ENCODE data around the gene PMM2.
A peak's percentile ranks its signal among the peaks of the same experiment; 100 is the strongest.
"Not testable (repeated sequence)": the region's sequence is repeated elsewhere in the genome, so short reads cannot be mapped to it uniquely, and the experiment has no call there.

PMM2 gene

DNA sequence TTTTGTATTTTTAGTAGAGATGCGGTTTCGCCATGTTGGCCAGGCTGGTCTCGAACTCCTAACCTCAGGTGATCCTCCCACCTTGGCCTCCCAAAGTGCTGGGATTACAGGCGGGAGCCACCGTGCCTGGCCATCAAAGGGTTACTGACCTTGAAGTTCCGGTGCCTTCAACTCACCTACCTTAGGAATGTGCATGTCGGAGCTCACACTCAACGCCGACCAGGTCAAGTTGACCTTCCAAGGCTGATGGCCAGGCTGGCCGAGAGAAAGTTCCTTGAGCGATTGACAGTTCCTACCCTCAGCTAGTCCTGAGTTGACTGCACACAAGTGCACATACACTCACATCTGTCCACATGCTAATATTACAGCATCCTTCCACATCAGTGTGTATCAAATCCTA lies 11.3 kb upstream of the PMM2 start:
- not testable (repeated sequence) for H2AFZ ChIP-seq (ENCODE audit: low read depth, low read length); H2BK120ac ChIP-seq (ENCODE audit: low read depth, low read length); H2BK5ac ChIP-seq (ENCODE audit: low read depth, low read length, poor library complexity, severe bottlenecking); H3K4ac ChIP-seq (ENCODE audit: low read depth in 1 of 2, low read length in 2 of 2); H3K36me3 ChIP-seq (ENCODE audit: control insufficient read depth in 1 of 2, insufficient read depth in 2 of 2, low read depth in 1 of 2, low read length in 2 of 2); H3K4me1 ChIP-seq (ENCODE audit: control insufficient read depth, insufficient read depth, low read depth, low read length); H4K8ac ChIP-seq (ENCODE audit: low read length); H3K27me3 ChIP-seq (ENCODE audit: control insufficient read depth in 1 of 2, insufficient read depth in 1 of 2, low read length in 2 of 2); H3K79me1 ChIP-seq (replicated peaks; ENCODE audit: low read length, poor library complexity, severe bottlenecking); H2AK5ac ChIP-seq (ENCODE audit: low read length, severe bottlenecking); H3K14ac ChIP-seq (ENCODE audit: low read length in 2 of 2); H3K4me2 ChIP-seq (ENCODE audit: low read length, poor library complexity, severe bottlenecking); H3K9me3 ChIP-seq (ENCODE audit: control insufficient read depth, low read length); H4K91ac ChIP-seq (ENCODE audit: low read length); H2BK15ac ChIP-seq (ENCODE audit: low read depth, poor library complexity, severe bottlenecking); H3K9ac ChIP-seq (ENCODE audit: low read length); H3K4me3 ChIP-seq (ENCODE audit: insufficient read depth in 1 of 2, low read depth in 1 of 2, low read length in 2 of 2); H3K23ac ChIP-seq (ENCODE audit: low read length in 2 of 2); DNase-seq; H2BK12ac ChIP-seq (ENCODE audit: low read length in 2 of 2); H3K27ac ChIP-seq (ENCODE audit: low read length, poor library complexity, severe bottlenecking); H3K18ac ChIP-seq (ENCODE audit: low read depth in 1 of 2, low read length in 2 of 2)
- WGBS, result 93% methylated on average over 11 of the region's 11 CpGs

DNA sequence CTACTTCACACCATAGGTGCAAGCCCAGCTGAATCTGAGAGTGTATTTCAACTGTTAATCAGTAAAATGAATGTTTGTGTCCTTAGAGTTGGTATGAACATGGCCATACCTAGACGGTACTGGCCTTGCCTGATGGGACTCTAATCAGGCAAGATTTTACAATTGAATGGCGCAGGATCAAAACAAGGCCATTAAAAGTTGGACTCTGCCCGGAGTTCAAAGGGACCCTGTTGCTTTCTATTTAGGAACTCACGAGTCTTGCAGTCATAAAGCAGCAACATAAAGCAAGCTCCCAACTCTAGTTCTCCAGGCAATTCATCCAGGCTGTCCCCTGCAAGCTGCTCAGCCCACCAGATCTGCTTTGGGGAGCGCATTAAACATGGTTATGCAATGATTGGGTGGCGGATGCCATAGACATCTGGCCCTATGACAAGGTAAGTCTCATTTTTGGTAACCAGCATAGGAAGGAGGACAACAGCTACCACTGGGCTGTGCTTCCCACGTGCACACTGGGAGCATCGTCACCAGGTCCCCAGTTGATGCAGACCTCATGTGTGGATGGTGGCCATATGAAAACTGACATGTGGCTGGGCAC lies 9.0 kb upstream of the PMM2 start:
- no peak overlapping the region for H2AFZ ChIP-seq (ENCODE audit: low read depth, low read length)
- H3K23ac ChIP-seq (ENCODE audit: low read length in 2 of 2), result no peak overlapping the region
- H3K4me1 ChIP-seq (ENCODE audit: control insufficient read depth, insufficient read depth, low read depth, low read length), result no peaks in the 10 kb centered on the region
- H2BK5ac ChIP-seq (ENCODE audit: low read depth, low read length, poor library complexity, severe bottlenecking), result no peak overlapping the region
- no peak for DNase-seq
- peak overlapping the region; percentile 28 for H4K91ac ChIP-seq (ENCODE audit: low read length)
- no peak overlapping the region for H2AK5ac ChIP-seq (ENCODE audit: low read length, severe bottlenecking)
- H3K27me3 ChIP-seq (ENCODE audit: control insufficient read depth in 1 of 2, insufficient read depth in 1 of 2, low read length in 2 of 2), result no peaks in the 10 kb centered on the region
- H3K36me3 ChIP-seq (ENCODE audit: control insufficient read depth in 1 of 2, insufficient read depth in 2 of 2, low read depth in 1 of 2, low read length in 2 of 2), result peaks cover 0 to 3% of the 10 kb centered on the region in 2 experiments
- WGBS, result 91% methylated on average over 8 of the region's 8 CpGs
- H4K8ac ChIP-seq (ENCODE audit: low read length), result no peak overlapping the region
- no peak overlapping the region for H2BK12ac ChIP-seq (ENCODE audit: low read length in 2 of 2)
- no peak overlapping the region for H3K9ac ChIP-seq (ENCODE audit: low read length)
- H2BK15ac ChIP-seq (ENCODE audit: low read depth, poor library complexity, severe bottlenecking), result no peak overlapping the region
- no peak overlapping the region for H3K4me2 ChIP-seq (ENCODE audit: low read length, poor library complexity, severe bottlenecking)
- H3K79me1 ChIP-seq (replicated peaks; ENCODE audit: low read length, poor library complexity, severe bottlenecking), result peaks cover 6% of the 10 kb centered on the region
- H2BK120ac ChIP-seq (ENCODE audit: low read depth, low read length), result no peak overlapping the region
- no peaks in the 10 kb centered on the region for H3K9me3 ChIP-seq (ENCODE audit: control insufficient read depth, low read length)
- H3K4ac ChIP-seq (ENCODE audit: low read depth in 1 of 2, low read length in 2 of 2), result no peak overlapping the region
- no peak overlapping the region for H3K18ac ChIP-seq (ENCODE audit: low read depth in 1 of 2, low read length in 2 of 2)
- H3K27ac ChIP-seq (ENCODE audit: low read length, poor library complexity, severe bottlenecking), result no peak overlapping the region
- H3K14ac ChIP-seq (ENCODE audit: low read length in 2 of 2), result no peak overlapping the region
- no peak overlapping the region for H3K4me3 ChIP-seq (ENCODE audit: insufficient read depth in 1 of 2, low read depth in 1 of 2, low read length in 2 of 2)

DNA sequence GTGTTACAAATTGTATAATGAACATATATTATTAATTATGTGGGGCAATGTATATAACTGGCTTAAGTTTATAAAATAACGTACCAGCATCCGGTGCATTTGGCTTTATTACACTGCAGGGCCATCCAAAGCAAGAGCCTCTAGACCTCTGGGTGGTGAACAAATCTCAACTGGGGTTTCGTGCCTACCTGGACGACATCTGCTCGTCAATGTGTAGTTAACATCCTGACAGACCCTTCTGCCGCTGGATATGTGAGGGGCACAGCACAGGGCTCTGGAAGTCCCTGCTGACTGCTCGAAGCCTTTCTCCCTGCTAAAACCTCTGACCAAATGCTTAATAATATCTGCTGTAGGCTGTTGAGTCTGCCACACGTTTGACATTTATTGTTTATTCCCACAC lies 2.5 kb upstream of the PMM2 start:
- Histone ChIP-seq H2BK12ac (ENCODE audit: low read length in 2 of 2) (no peak overlapping the region), H3K27ac (ENCODE audit: low read length, poor library complexity, severe bottlenecking) (no peak overlapping the region), H2BK5ac (ENCODE audit: low read depth, low read length, poor library complexity, severe bottlenecking) (no peak overlapping the region), H3K36me3 (ENCODE audit: control insufficient read depth in 1 of 2, insufficient read depth in 2 of 2, low read depth in 1 of 2, low read length in 2 of 2) (peaks cover 4 to 29% of the 10 kb centered on the region in 2 experiments), H3K23ac (ENCODE audit: low read length in 2 of 2) (no peak overlapping the region), H3K9ac (ENCODE audit: low read length) (peak overlapping the region; percentile 98), H3K18ac (ENCODE audit: low read depth in 1 of 2, low read length in 2 of 2) (no peak overlapping the region), H3K14ac (ENCODE audit: low read length in 2 of 2) (no peak overlapping the region), H3K4me3 (ENCODE audit: insufficient read depth in 1 of 2, low read depth in 1 of 2, low read length in 2 of 2) (no peak overlapping the region), H2AK5ac (ENCODE audit: low read length, severe bottlenecking) (no peak overlapping the region), H2BK120ac (ENCODE audit: low read depth, low read length) (no peak overlapping the region), H3K4me1 (ENCODE audit: control insufficient read depth, insufficient read depth, low read depth, low read length) (peaks cover 9% of the 10 kb centered on the region), H3K27me3 (ENCODE audit: control insufficient read depth in 1 of 2, insufficient read depth in 1 of 2, low read length in 2 of 2) (no peaks in the 10 kb centered on the region), H2BK15ac (ENCODE audit: low read depth, poor library complexity, severe bottlenecking) (no peak overlapping the region), H3K9me3 (ENCODE audit: control insufficient read depth, low read length) (no peaks in the 10 kb centered on the region), H3K4ac (ENCODE audit: low read depth in 1 of 2, low read length in 2 of 2) (no peak overlapping the region), H4K91ac (ENCODE audit: low read length) (no peak overlapping the region), H4K8ac (ENCODE audit: low read length) (no peak overlapping the region), H3K79me1 (replicated peaks; ENCODE audit: low read length, poor library complexity, severe bottlenecking) (peaks cover 20% of the 10 kb centered on the region), H3K4me2 (ENCODE audit: low read length, poor library complexity, severe bottlenecking) (no peak overlapping the region), H2AFZ (ENCODE audit: low read depth, low read length) (no peak overlapping the region)
- WGBS, result 96% methylated on average over 8 of the region's 8 CpGs
- no peak for DNase-seq

DNA sequence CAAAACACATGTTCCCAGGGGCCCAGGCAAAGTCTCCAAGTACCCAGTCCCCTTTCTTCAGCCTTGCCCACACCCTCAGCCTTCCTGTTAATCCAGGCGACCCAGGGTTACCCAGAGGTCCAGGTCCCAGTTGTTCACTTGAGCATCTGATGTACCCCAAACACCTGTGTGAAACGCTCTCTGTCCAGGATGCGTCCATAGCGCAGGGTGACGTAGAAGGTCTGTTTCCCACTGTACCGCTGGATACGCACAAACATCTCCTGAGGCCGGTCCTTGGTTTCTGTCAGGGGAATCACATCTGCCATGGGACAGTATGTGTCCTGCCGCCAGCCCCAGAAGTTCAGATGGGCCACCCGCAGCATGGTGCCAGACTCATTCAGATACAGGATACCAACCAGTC lies 1.8 kb upstream of the PMM2 start:
- Histone ChIP-seq H3K27me3 (ENCODE audit: control insufficient read depth in 1 of 2, insufficient read depth in 1 of 2, low read length in 2 of 2) (no peaks in the 10 kb centered on the region), H4K91ac (ENCODE audit: low read length) (no peak overlapping the region), H3K27ac (ENCODE audit: low read length, poor library complexity, severe bottlenecking) (no peak overlapping the region)

More for the DNA sequence above, 1.8 kb upstream of the PMM2 start:
- no peaks in the 10 kb centered on the region for H3K9me3 ChIP-seq (ENCODE audit: control insufficient read depth, low read length)
- H3K9ac ChIP-seq (ENCODE audit: low read length), result peak overlapping the region; percentile 98
- no peak overlapping the region for H3K23ac ChIP-seq (ENCODE audit: low read length in 2 of 2)
- no peak overlapping the region for H4K8ac ChIP-seq (ENCODE audit: low read length)
- 97% methylated on average over 10 of the region's 10 CpGs for WGBS
- no peak overlapping the region for H2BK5ac ChIP-seq (ENCODE audit: low read depth, low read length, poor library complexity, severe bottlenecking)
- H3K36me3 ChIP-seq (ENCODE audit: control insufficient read depth in 1 of 2, insufficient read depth in 2 of 2, low read depth in 1 of 2, low read length in 2 of 2), result peaks cover 4 to 34% of the 10 kb centered on the region in 2 experiments
- peaks cover 20% of the 10 kb centered on the region for H3K79me1 ChIP-seq (replicated peaks; ENCODE audit: low read length, poor library complexity, severe bottlenecking)
- H2BK12ac ChIP-seq (ENCODE audit: low read length in 2 of 2), result no peak overlapping the region
- no peak overlapping the region for H3K18ac ChIP-seq (ENCODE audit: low read depth in 1 of 2, low read length in 2 of 2)
- H3K14ac ChIP-seq (ENCODE audit: low read length in 2 of 2), result no peak overlapping the region
- H2BK15ac ChIP-seq (ENCODE audit: low read depth, poor library complexity, severe bottlenecking), result no peak overlapping the region
- DNase-seq, result no peak
- no peak overlapping the region for H3K4me3 ChIP-seq (ENCODE audit: insufficient read depth in 1 of 2, low read depth in 1 of 2, low read length in 2 of 2)
- no peak overlapping the region for H2AK5ac ChIP-seq (ENCODE audit: low read length, severe bottlenecking)
- H2BK120ac ChIP-seq (ENCODE audit: low read depth, low read length), result no peak overlapping the region
- no peak overlapping the region for H2AFZ ChIP-seq (ENCODE audit: low read depth, low read length)
- H3K4me2 ChIP-seq (ENCODE audit: low read length, poor library complexity, severe bottlenecking), result no peak overlapping the region
- peaks cover 10% of the 10 kb centered on the region for H3K4me1 ChIP-seq (ENCODE audit: control insufficient read depth, insufficient read depth, low read depth, low read length)
- no peak overlapping the region for H3K4ac ChIP-seq (ENCODE audit: low read depth in 1 of 2, low read length in 2 of 2)
